Neural cell (in vitro differentiated cells): ENCODE measurements around the gene SPARC. TPM values are rescaled to one million over a fixed set of nuclear protein-coding genes. Genes with fewer than 3 reads are reported as not detected.

Experiments used
- H2AFZ ChIP-seq: fragments of 200-600, 300-800 bp; sonication (generic), shearing (Covaris generic); 2 replicates; pipeline ENCODE4 v1.6.0; 2014; ENCODE audit warnings: low read depth, mild to moderate bottlenecking, antibody characterized with exemption, low read length, moderate library complexity
- H3F3A ChIP-seq: fragments of 200-600 bp; shearing (Covaris generic); 2 replicates; pipeline ENCODE4 v1.6.1; 2016; ENCODE audit warnings: mild to moderate bottlenecking, moderate library complexity, mixed read lengths, antibody characterized with exemption, low read length; ENCODE audit not compliant: insufficient read depth, poor library complexity, severe bottlenecking
- H3K27ac ChIP-seq: fragments of 200-600, 300-800 bp; sonication (generic), shearing (Covaris generic); 2 replicates; pipeline ENCODE4 v1.5.1; 2014; ENCODE audit warnings: mild to moderate bottlenecking, low read length, moderate library complexity
- H3K27me3 ChIP-seq: fragments of 300-800, 200-600 bp; sonication (generic), shearing (Covaris generic); 2 replicates; pipeline ENCODE4 v1.6.0; 2014; ENCODE audit warnings: mild to moderate bottlenecking, low read depth, low read length, moderate library complexity; ENCODE audit not compliant: insufficient read depth
- H3K36me3 ChIP-seq: fragments of 300-800, 200-600 bp; sonication (generic), shearing (Covaris generic); 2 replicates; pipeline ENCODE4 v1.5.1; 2014; ENCODE audit warnings: mild to moderate bottlenecking, antibody characterized with exemption, low read length, moderate library complexity; ENCODE audit not compliant: insufficient read depth
- H3K4me2 ChIP-seq: fragments of 300-800, 200-600 bp; sonication (generic), shearing (Covaris generic); 2 replicates; pipeline ENCODE4 v1.6.0; 2014; ENCODE audit warnings: mild to moderate bottlenecking, low read length
- H3K4me3 ChIP-seq: fragments of 300-800, 200-600 bp; sonication (generic), shearing (Covaris generic); 2 replicates; pipeline ENCODE4 v1.5.1; 2014; ENCODE audit warnings: mild to moderate bottlenecking, low read length, moderate library complexity
- H3K79me2 ChIP-seq: fragments of 200-600 bp; shearing (Covaris generic); replicated peaks from 2 replicates; pipeline ENCODE4 v1.6.0; 2014; ENCODE audit warnings: mild to moderate bottlenecking, low read length, moderate library complexity; ENCODE audit not compliant: insufficient read depth
- H3K9ac ChIP-seq: fragments of 300-800, 200-600 bp; sonication (generic), shearing (Covaris generic); 2 replicates; pipeline ENCODE4 v1.6.1; 2016; ENCODE audit warnings: mild to moderate bottlenecking, low read length, mixed read lengths
- H3K9me2 ChIP-seq: fragments of 200-600 bp; shearing (Covaris generic); 2 replicates; pipeline ENCODE4 v1.6.1; 2016; ENCODE audit warnings: mild to moderate bottlenecking, low read length, mixed read lengths; ENCODE audit not compliant: insufficient read depth
- H3K9me3 ChIP-seq: fragments of 200-600, 300-800 bp; sonication (generic), shearing (Covaris generic); 2 replicates; pipeline ENCODE4 v1.6.1; 2016; ENCODE audit warnings: mild to moderate bottlenecking, mixed run types, low read length, moderate library complexity, mixed read lengths
- H4K20me1 ChIP-seq: fragments of 200-600 bp; shearing (Covaris generic); 2 replicates; pipeline ENCODE4 v1.6.1; 2016; ENCODE audit warnings: mild to moderate bottlenecking, mixed run types; ENCODE audit not compliant: insufficient read depth
- EP300 ChIP-seq: fragments of 450-650 bp; conservative IDR thresholded peaks from 2 replicates; pipeline ENCODE4 v1.6.1; 2014; ENCODE audit warnings: antibody characterized with exemption, mild to moderate bottlenecking, moderate library complexity; ENCODE audit not compliant: poor library complexity, severe bottlenecking
- EZH2 ChIP-seq: fragments of 200-600, 300-800 bp; shearing (Covaris generic), sonication (generic); IDR thresholded peaks from 2 replicates; pipeline ENCODE4 v1.6.1; 2014; ENCODE audit warnings: antibody characterized with exemption, low read length, borderline replicate concordance, mild to moderate bottlenecking; ENCODE audit not compliant: insufficient read depth, poor library complexity, severe bottlenecking
- MXI1 ChIP-seq: fragments of 450-650 bp; conservative IDR thresholded peaks from 2 replicates; pipeline ENCODE4 v1.6.1; 2014; ENCODE audit warnings: antibody characterized with exemption, mild to moderate bottlenecking; ENCODE audit not compliant: poor library complexity, severe bottlenecking
- POLR2AphosphoS5 ChIP-seq: IDR thresholded peaks from 2 replicates; pipeline ENCODE4 v1.6.1; 2012
- RAD21 ChIP-seq: fragments of 450-650 bp; conservative IDR thresholded peaks from 2 replicates; pipeline ENCODE4 v1.6.1; 2014; ENCODE audit warnings: antibody characterized with exemption, mild to moderate bottlenecking, moderate library complexity
- REST ChIP-seq: IDR thresholded peaks from 2 replicates; pipeline ENCODE4 v1.6.1; 2012; ENCODE audit warnings: borderline replicate concordance
- SMC3 ChIP-seq: fragments of 450-650 bp; conservative IDR thresholded peaks from 2 replicates; pipeline ENCODE4 v1.6.1; 2014; ENCODE audit warnings: antibody characterized with exemption, mild to moderate bottlenecking, moderate library complexity; ENCODE audit not compliant: poor library complexity
- TAF1 ChIP-seq: IDR thresholded peaks from 2 replicates; pipeline ENCODE4 v1.6.1; 2012; ENCODE audit warnings: low read depth
- polyA plus RNA-seq: library from polyadenylated mRNA; depleted of rRNA; stranded (reverse); fragments of >200 nt; gene quantifications from 2 replicates; pipeline ENCODE4 v1.2.3, GENCODE V29; 2014
- TF ChIP-seq, protein P1 (sequence below): fragments of 450-650 bp; IDR thresholded peaks from 2 replicates; pipeline ENCODE4 v1.5.1; 2014; ENCODE audit warnings: antibody characterized with exemption, mild to moderate bottlenecking, moderate library complexity; ENCODE audit not compliant: poor library complexity, severe bottlenecking

The SPARC gene
- polyA plus RNA-seq, 1 donor from 2014 or later: 15.3 TPM

DNA sequence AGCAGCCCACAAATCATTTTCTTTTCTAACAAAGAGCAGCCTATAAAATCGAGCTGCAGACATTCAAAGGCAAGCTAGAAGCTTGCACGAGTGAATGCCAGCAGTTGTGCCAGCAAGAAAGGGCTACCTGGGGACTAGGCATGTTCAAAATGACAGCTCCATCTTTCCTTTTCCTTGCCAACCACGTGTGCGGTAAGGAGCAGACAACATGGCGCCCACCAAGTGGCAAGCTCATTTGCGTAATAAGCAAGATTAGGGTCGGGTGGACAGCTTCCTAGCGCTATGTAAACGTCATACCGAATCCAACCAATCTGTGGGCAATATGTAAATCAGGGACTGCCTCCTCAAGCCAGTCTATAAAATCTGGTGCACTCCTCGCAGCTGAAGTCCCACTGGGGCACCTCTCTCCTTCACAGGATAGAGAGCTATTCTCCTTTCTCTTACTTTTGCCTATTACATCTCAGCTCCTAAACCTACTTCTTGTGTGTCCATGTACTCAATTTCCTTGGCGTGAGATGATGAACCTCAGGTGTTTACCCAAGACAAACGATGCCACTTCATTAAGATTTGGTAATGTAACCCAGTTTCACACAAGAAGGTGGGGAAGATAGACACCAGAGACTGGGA is 22.5 kb upstream of the SPARC start:
- no peak overlapping the region for H3K9ac ChIP-seq
- no peaks in the 10 kb centered on the region for H3K79me2 ChIP-seq
- no peak overlapping the region for H3K4me3 ChIP-seq
- H3K9me2 ChIP-seq: no peaks in the 10 kb centered on the region
- H4K20me1 ChIP-seq: no peaks in the 10 kb centered on the region
- no peaks in the 10 kb centered on the region for H3K9me3 ChIP-seq
- H3K36me3 ChIP-seq: no peaks in the 10 kb centered on the region
- no peak overlapping the region for H2AFZ ChIP-seq
- TF ChIP-seq MXI1 (no peak), REST (no peak), TAF1 (no peak), POLR2AphosphoS5 (no peak), SMC3 (no peak), EZH2 (no peak), EP300 (no peak), RAD21 (no peak)
- TF ChIP-seq, protein P1, sequence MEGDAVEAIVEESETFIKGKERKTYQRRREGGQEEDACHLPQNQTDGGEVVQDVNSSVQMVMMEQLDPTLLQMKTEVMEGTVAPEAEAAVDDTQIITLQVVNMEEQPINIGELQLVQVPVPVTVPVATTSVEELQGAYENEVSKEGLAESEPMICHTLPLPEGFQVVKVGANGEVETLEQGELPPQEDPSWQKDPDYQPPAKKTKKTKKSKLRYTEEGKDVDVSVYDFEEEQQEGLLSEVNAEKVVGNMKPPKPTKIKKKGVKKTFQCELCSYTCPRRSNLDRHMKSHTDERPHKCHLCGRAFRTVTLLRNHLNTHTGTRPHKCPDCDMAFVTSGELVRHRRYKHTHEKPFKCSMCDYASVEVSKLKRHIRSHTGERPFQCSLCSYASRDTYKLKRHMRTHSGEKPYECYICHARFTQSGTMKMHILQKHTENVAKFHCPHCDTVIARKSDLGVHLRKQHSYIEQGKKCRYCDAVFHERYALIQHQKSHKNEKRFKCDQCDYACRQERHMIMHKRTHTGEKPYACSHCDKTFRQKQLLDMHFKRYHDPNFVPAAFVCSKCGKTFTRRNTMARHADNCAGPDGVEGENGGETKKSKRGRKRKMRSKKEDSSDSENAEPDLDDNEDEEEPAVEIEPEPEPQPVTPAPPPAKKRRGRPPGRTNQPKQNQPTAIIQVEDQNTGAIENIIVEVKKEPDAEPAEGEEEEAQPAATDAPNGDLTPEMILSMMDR: no peak
- H3K27me3 ChIP-seq: no peaks in the 10 kb centered on the region
- no peaks in the 10 kb centered on the region for H3F3A ChIP-seq
- no peak overlapping the region for H3K4me2 ChIP-seq
- no peak overlapping the region for H3K27ac ChIP-seq

DNA sequence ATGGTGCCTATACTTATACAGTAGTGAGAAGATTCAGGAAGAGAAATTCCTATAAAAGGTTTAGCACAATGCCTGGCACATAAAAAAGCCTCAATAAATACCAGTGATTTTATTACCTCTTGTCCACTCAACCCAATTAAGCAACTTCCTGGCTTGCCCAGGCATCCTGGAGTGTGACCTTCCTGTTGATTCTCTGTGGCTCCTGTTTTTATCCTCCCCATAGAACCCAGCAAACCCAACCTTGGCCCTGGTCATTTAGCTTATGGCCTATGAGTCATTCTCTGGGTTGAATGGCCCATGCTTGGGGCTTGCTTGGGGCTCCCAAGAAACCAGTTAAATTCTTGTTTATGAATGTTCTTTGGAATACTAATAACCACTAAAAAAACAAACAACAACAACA is 21.4 kb upstream of the SPARC start:
- Histone ChIP-seq H3K27ac (no peak overlapping the region), H3K27me3 (no peaks in the 10 kb centered on the region), H4K20me1 (no peaks in the 10 kb centered on the region), H3K4me2 (no peak overlapping the region), H3F3A (no peaks in the 10 kb centered on the region), H3K36me3 (no peaks in the 10 kb centered on the region), H3K4me3 (no peak overlapping the region), H3K9me2 (no peaks in the 10 kb centered on the region), H2AFZ (no peak overlapping the region), H3K79me2 (no peaks in the 10 kb centered on the region), H3K9ac (no peak overlapping the region), H3K9me3 (no peaks in the 10 kb centered on the region)
- TF ChIP-seq EZH2 (no peak), POLR2AphosphoS5 (no peak), TAF1 (no peak), EP300 (no peak), RAD21 (no peak), MXI1 (no peak), REST (no peak), SMC3 (no peak)
- TF ChIP-seq, protein P1: no peak
